ENCODE measurements around the gene BCCIP. TPM values are rescaled to one million over a fixed set of nuclear protein-coding genes. Genes with fewer than 3 reads are reported as not detected.

BCCIP gene
- total RNA-seq, 6 donors from 2014 or later: 13.7 to 53.8 (median 35.2) TPM

- H3K4me3 ChIP-seq: no peak overlapping the region
- no peak for ATAC-seq (ENCODE audit: low FRiP score in 2 of 2)
- no peak for TF ChIP-seq CTCF (IDR thresholded peaks at IDR 0.05)
- no peak for TF ChIP-seq EP300 (IDR thresholded peaks at IDR 0.05)
- no peak for TF ChIP-seq POLR2AphosphoS5 (IDR thresholded peaks at IDR 0.05)
- no peak for TF ChIP-seq POLR2A (IDR thresholded peaks at IDR 0.05)
- no peak overlapping the region for H3K27ac ChIP-seq
- no peaks in the 10 kb centered on the region for H3K36me3 ChIP-seq
- DNase-seq: no peak
- H3K4me1 ChIP-seq: no peaks in the 10 kb centered on the region
- 91 to 94% methylated on average over 9 of the region's 9 CpGs for WGBS, 2 donors
- no peaks in the 10 kb centered on the region for H3K9me3 ChIP-seq
- no peaks in the 10 kb centered on the region for H3K27me3 ChIP-seq
Observed at GRCh38 chr10:125777806-125778205, 45.5 kb upstream of the BCCIP start.

- WGBS, 2 donors: 53 to 85% methylated on average over 5 of the region's 5 CpGs
- ATAC-seq (ENCODE audit: low FRiP score in 2 of 2): no peak
- Histone ChIP-seq H3K27ac (no peak overlapping the region), H3K27me3 (no peaks in the 10 kb centered on the region), H3K9me3 (no peaks in the 10 kb centered on the region), H3K36me3 (no peaks in the 10 kb centered on the region), H3K4me3 (no peak overlapping the region), H3K4me1 (no peaks in the 10 kb centered on the region)
- TF ChIP-seq EP300 (IDR thresholded peaks at IDR 0.05): no peak
- TF ChIP-seq POLR2A (IDR thresholded peaks at IDR 0.05): no peak
- no peak for TF ChIP-seq CTCF (IDR thresholded peaks at IDR 0.05)
- no peak for TF ChIP-seq POLR2AphosphoS5 (IDR thresholded peaks at IDR 0.05)
- DNase-seq: no peak
Observed at GRCh38 chr10:125778556-125778955, 44.8 kb upstream of the BCCIP start.

- TF ChIP-seq CTCF (IDR thresholded peaks at IDR 0.05) (no peak), POLR2AphosphoS5 (IDR thresholded peaks at IDR 0.05) (no peak), EP300 (IDR thresholded peaks at IDR 0.05) (no peak), POLR2A (IDR thresholded peaks at IDR 0.05) (no peak)
- no peaks in the 10 kb centered on the region for H3K4me1 ChIP-seq
- H3K27me3 ChIP-seq: no peaks in the 10 kb centered on the region
- no peak overlapping the region for H3K4me3 ChIP-seq
- no peak overlapping the region for H3K27ac ChIP-seq
- DNase-seq (no peak), ATAC-seq (ENCODE audit: low FRiP score in 2 of 2) (no peak)
- 71 to 79% methylated on average over 7 to 10 of the region's 10 CpGs for WGBS, 2 donors
- H3K36me3 ChIP-seq: no peaks in the 10 kb centered on the region
- H3K9me3 ChIP-seq: no peaks in the 10 kb centered on the region
Observed at GRCh38 chr10:125779403-125780327, 43.7 kb upstream of the BCCIP start.

GRCh38 chr10:125781374-125781773, 42.0 kb upstream of the BCCIP start:
- no peaks in the 10 kb centered on the region for H3K9me3 ChIP-seq
- no peak overlapping the region for H3K4me3 ChIP-seq
- WGBS, 2 donors: 79 to 95% methylated on average over 4 to 8 of the region's 8 CpGs
- H3K4me1 ChIP-seq: no peaks in the 10 kb centered on the region
- H3K36me3 ChIP-seq: no peaks in the 10 kb centered on the region
- H3K27me3 ChIP-seq: no peaks in the 10 kb centered on the region
- ATAC-seq (ENCODE audit: low FRiP score in 2 of 2) (no peak), DNase-seq (no peak)
- TF ChIP-seq POLR2AphosphoS5 (IDR thresholded peaks at IDR 0.05): no peak
- no peak for TF ChIP-seq EP300 (IDR thresholded peaks at IDR 0.05)
- no peak for TF ChIP-seq CTCF (IDR thresholded peaks at IDR 0.05)
- no peak for TF ChIP-seq POLR2A (IDR thresholded peaks at IDR 0.05)
- H3K27ac ChIP-seq: no peak overlapping the region
